B cell (primary cell): ENCODE measurements around the gene SPP1.
"Not testable (repeated sequence)": the region's sequence is repeated elsewhere in the genome, so short reads cannot be mapped to it uniquely, and the experiment has no call there.

ENCODE experiments used
- EZH2 ChIP-seq: IDR thresholded peaks from 2 replicates; pipeline ENCODE4 v1.6.1; 2012; ENCODE audit warnings: borderline replicate concordance, low read depth, mild to moderate bottlenecking, moderate library complexity, low read length; ENCODE audit not compliant: insufficient read depth, poor library complexity, severe bottlenecking
- TF ChIP-seq, protein P1 (sequence below): fragments of 200-600 bp; IDR thresholded peaks from one replicate; pipeline ENCODE4 v1.8.0; 2022; ENCODE audit warnings: antibody characterized with exemption, mild to moderate bottlenecking

DNA sequence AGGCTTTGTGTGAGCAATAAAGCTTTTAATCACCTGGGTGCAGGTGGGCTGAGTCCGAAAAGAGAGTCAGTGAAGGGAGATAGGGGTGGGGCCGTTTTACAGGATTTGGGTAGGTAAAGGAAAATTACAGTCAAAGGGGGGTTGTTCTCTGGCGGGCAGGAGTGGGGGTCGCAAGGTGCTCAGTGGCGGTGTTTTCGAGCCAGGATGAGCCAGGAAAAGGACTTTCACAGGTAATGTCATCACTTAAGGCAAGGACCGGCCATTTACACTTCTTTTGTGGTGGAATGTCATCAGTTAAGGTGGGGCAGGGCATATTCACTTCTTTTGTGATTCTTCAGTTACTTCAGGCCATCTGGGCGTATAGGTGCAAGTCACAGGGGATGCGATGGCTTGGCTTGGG is 39.6 kb upstream of the SPP1 start:
- TF ChIP-seq, protein P1, sequence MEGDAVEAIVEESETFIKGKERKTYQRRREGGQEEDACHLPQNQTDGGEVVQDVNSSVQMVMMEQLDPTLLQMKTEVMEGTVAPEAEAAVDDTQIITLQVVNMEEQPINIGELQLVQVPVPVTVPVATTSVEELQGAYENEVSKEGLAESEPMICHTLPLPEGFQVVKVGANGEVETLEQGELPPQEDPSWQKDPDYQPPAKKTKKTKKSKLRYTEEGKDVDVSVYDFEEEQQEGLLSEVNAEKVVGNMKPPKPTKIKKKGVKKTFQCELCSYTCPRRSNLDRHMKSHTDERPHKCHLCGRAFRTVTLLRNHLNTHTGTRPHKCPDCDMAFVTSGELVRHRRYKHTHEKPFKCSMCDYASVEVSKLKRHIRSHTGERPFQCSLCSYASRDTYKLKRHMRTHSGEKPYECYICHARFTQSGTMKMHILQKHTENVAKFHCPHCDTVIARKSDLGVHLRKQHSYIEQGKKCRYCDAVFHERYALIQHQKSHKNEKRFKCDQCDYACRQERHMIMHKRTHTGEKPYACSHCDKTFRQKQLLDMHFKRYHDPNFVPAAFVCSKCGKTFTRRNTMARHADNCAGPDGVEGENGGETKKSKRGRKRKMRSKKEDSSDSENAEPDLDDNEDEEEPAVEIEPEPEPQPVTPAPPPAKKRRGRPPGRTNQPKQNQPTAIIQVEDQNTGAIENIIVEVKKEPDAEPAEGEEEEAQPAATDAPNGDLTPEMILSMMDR, result not testable (repeated sequence)
- TF ChIP-seq EZH2, result not testable (repeated sequence)
